Kidney (tissue), 14 donors: Measurements from ENCODE around the gene ZMYM3. TPM values are rescaled to one million over a fixed set of nuclear protein-coding genes. Genes with fewer than 3 reads are reported as not detected.

Source experiments
- DNase-seq, 5 donors: peaks; one replicate each; pipeline ENCODE4 v3.0.0-alpha.2; 2013 to 2020
- FAIRE-seq: peaks from 2 replicates; lab custom pipeline; 2012; peaks lifted over from hg19 to GRCh38; lab: Jason Lieb, UNC
- H3K27ac ChIP-seq, 2 donors: one replicate each; pipeline ENCODE4 v1.7.0; 2013; ENCODE audit warnings: low read depth in 2 of 2, low read length in 2 of 2, inconsistent platforms in 1 of 2
- H3K27me3 ChIP-seq: one replicate; pipeline ENCODE4 v1.7.1; 2013; ENCODE audit warnings: low read length, inconsistent platforms; ENCODE audit not compliant: control insufficient read depth, insufficient read depth
- H3K36me3 ChIP-seq, 3 donors: one replicate each; pipeline versions ENCODE4 v1.7.0 to v1.7.1; 2013; ENCODE audit warnings: low read length in 3 of 3, control low read depth in 1 of 3, inconsistent platforms in 1 of 3; ENCODE audit not compliant: insufficient read depth in 3 of 3, control insufficient read depth in 2 of 3
- H3K4me1 ChIP-seq, 3 donors: one replicate each; pipeline versions ENCODE4 v1.7.0 to v1.7.1; 2013; ENCODE audit warnings: low read length in 3 of 3, inconsistent platforms in 1 of 3, low read depth in 1 of 3; ENCODE audit not compliant: control insufficient read depth in 2 of 3, insufficient read depth in 2 of 3
- H3K4me3 ChIP-seq, 3 donors: one replicate each; pipeline versions ENCODE4 v1.7.0 to v1.8.1; 2013; ENCODE audit warnings: low read length in 3 of 3, control low read depth in 1 of 3, inconsistent platforms in 1 of 3
- H3K9ac ChIP-seq, 3 donors: one replicate each; pipeline versions ENCODE4 v1.7.0 to v1.7.1; 2013; ENCODE audit warnings: low read length in 3 of 3, control low read depth in 1 of 3, inconsistent platforms in 1 of 3
- H3K9me3 ChIP-seq, 3 donors: one replicate each; pipeline versions ENCODE4 v1.7.0 to v1.7.1; 2013; ENCODE audit warnings: low read length in 3 of 3, control low read depth in 1 of 3, inconsistent platforms in 1 of 3; ENCODE audit not compliant: control insufficient read depth in 2 of 3, insufficient read depth in 1 of 3
- CTCF ChIP-seq: IDR thresholded peaks from 3 replicates; pipeline ENCODE4 v1.5.1; 2012; ENCODE audit warnings: mild to moderate bottlenecking, moderate library complexity, borderline replicate concordance; ENCODE audit not compliant: insufficient read depth; ENCODE audit errors: extremely low read depth
- intact Hi-C: fragments of 100-400 bp; cut with DNase I; formaldehyde crosslinking; loops from one replicate; pipeline ENCODE4 v1.11.1; 2022
- polyA plus RNA-seq: library from polyadenylated mRNA; stranded (reverse); fragments of 350-450 nt; fragmentation: Illumina TruSeq; extraction: RNeasy Lipid Tissue Mini Kit (QIAGEN cat#74804); gene quantifications from one replicate; pipeline ENCODE4 v1.2.3, GENCODE V29; 2014; ENCODE audit warnings: low read depth, low replicate concordance; ENCODE audit not compliant: insufficient read depth
- total RNA-seq: library from RNA; stranded (reverse); fragmentation: NEBNext Ultra II Directional; extraction: Animal tissue kit (Norgen Biotek cat#: 25700); gene quantifications from one replicate; pipeline ENCODE4 v1.2.1, GENCODE V29; 2021
- donor health status: control.
- donor health status: control.
- donor health status: control.
- donor health status: control.
- donor health status: control.
- donor health status: DM: yes; HTN: yes; CAD: no.
- donor health status: Normal renal cell carcinoma (clear cell type).

Gene ZMYM3
- total and polyA plus RNA-seq, 2 donors from 2014 or later, result 9.7 to 26.7 TPM

- FAIRE-seq (no peak), DNase-seq (peak in 4 of 5 donors; percentile 56 to 83 (median 74))
- H3K9me3 ChIP-seq, result no peaks in the 10 kb centered on the region
- H3K4me1 ChIP-seq, result peaks cover 0 to 2% (median 0%) of the 10 kb centered on the region in 3 donors
- H3K27me3 ChIP-seq, result no peaks in the 10 kb centered on the region
- peaks cover 0 to 12% (median 2%) of the 10 kb centered on the region in 3 donors for H3K36me3 ChIP-seq
- TF ChIP-seq CTCF, result peak; percentile 7
- intact Hi-C loops, result no loop called here
- H3K4me3 ChIP-seq, result peak overlapping the region; percentile 74 to 76 (median 76)
- H3K9ac ChIP-seq, result peak overlapping the region in 2 of 3 donors; percentile 47 to 61
- peak overlapping the region in 1 of 2 donors; percentile 74 for H3K27ac ChIP-seq
Observed at GRCh38 chrX:71253253-71254091, 468 bp downstream of the ZMYM3 start.

DNA sequence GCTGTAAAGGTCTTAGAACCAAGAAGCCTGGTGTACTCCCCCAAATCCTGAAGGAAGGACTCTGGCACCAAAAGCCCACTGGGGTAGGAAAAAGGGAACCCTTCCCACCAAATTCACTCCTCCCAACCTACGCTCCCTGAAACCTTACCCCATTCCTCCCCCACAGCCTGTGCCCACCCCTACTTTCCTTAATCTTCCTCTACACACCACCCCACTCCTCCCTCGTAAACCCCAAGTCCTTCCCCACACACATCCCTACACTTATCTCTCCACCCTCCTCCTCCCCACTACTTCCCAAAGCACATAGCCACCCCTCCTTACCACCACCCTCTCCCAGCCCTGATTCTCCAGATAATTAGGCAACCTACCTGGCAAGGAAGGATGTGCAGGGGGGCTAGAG lies 1.7 kb downstream of the ZMYM3 start:
- Histone ChIP-seq H3K9ac (no peak overlapping the region), H3K36me3 (peaks cover 2 to 17% (median 8%) of the 10 kb centered on the region in 3 donors), H3K4me3 (peak overlapping the region in 2 of 3 donors; percentile 1 to 13), H3K27ac (no peak overlapping the region), H3K9me3 (no peaks in the 10 kb centered on the region), H3K27me3 (no peaks in the 10 kb centered on the region), H3K4me1 (peaks cover 0 to 2% (median 0%) of the 10 kb centered on the region in 3 donors)
- intact Hi-C loops, result no loop called here
- DNase-seq (no peak), FAIRE-seq (no peak)
- TF ChIP-seq CTCF, result no peak

DNA sequence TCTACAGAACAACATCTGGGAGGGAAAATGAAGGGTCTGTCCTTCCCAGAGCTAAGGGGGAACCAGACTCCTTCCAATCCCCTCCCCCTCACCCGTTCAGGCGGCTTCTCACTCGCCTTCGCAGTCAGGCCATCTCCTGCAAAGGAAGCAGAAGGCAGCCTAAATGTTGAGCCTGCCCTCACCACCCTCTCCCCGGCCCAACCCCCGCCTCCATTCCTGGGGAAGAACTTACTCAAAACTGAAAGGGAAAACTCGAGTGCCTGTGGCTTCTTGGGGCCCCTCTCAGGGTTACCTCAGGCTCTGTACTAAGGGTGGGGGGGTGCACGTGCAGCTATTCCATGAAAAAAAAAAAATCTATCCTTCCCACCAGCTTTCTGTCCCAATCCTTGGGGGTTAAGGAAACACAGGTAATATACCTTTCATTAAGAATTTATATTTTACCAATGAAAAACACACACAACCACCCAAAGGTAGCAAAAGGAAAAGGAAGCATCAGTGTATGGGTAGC lies 2.4 kb downstream of the ZMYM3 start:
- Histone ChIP-seq H3K4me1 (peaks cover 0 to 2% (median 0%) of the 10 kb centered on the region in 3 donors), H3K27ac (no peak overlapping the region), H3K9me3 (no peaks in the 10 kb centered on the region), H3K9ac (no peak overlapping the region), H3K27me3 (no peaks in the 10 kb centered on the region), H3K4me3 (peak overlapping the region in 1 of 3 donors; percentile 1), H3K36me3 (peaks cover 2 to 23% (median 8%) of the 10 kb centered on the region in 3 donors)
- intact Hi-C loops, result no loop called here
- DNase-seq (peak in 1 of 5 donors; percentile 47), FAIRE-seq (no peak)
- TF ChIP-seq CTCF, result no peak
